Esophagus squamous epithelium (tissue), 4 donors: Measurements from ENCODE around the gene GALNT6.

ENCODE experiments used
- POLR2A ChIP-seq, 4 donors: fragments of 450-650 bp; IDR thresholded peaks; one replicate each; pipeline ENCODE4 v1.6.1; 2017; ENCODE audit warnings: antibody characterized with exemption in 4 of 4, mild to moderate bottlenecking in 4 of 4, moderate library complexity in 3 of 4
- TF ChIP-seq, protein P1 (sequence below), 6 experiments: fragments of 450-650 bp in 4 of 6; fragments of 200-600 bp in 2 of 6; sonication (generic) in 2 of 6; IDR thresholded peaks; one replicate each; pipeline ENCODE4 v1.5.1; 2016 to 2019; ENCODE audit warnings: antibody characterized with exemption in 6 of 6, mild to moderate bottlenecking in 4 of 6, moderate library complexity in 4 of 6

GRCh38 chr12:51307655-51308593 is 83.3 kb downstream of the GALNT6 start:
- TF ChIP-seq POLR2A (IDR thresholded peaks at IDR 0.05), result peak in 1 of 4 donors; percentile 43
- TF ChIP-seq, protein P1, sequence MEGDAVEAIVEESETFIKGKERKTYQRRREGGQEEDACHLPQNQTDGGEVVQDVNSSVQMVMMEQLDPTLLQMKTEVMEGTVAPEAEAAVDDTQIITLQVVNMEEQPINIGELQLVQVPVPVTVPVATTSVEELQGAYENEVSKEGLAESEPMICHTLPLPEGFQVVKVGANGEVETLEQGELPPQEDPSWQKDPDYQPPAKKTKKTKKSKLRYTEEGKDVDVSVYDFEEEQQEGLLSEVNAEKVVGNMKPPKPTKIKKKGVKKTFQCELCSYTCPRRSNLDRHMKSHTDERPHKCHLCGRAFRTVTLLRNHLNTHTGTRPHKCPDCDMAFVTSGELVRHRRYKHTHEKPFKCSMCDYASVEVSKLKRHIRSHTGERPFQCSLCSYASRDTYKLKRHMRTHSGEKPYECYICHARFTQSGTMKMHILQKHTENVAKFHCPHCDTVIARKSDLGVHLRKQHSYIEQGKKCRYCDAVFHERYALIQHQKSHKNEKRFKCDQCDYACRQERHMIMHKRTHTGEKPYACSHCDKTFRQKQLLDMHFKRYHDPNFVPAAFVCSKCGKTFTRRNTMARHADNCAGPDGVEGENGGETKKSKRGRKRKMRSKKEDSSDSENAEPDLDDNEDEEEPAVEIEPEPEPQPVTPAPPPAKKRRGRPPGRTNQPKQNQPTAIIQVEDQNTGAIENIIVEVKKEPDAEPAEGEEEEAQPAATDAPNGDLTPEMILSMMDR (IDR thresholded peaks at IDR 0.05), result no peak
